ENCODE results near the gene SPCS2. TPM values are rescaled to one million over a fixed set of nuclear protein-coding genes. Genes with fewer than 3 reads are reported as not detected.

The SPCS2 gene
- total RNA-seq, 1 donor from 2014 or later = 186 TPM

GRCh38 chr11:75001686-75002085 is 52.6 kb downstream of the SPCS2 start:
- DNase-seq (ENCODE audit: low read depth, low spot score) = no peak
- Mint-ChIP-seq H3K4me1 (no peaks in the 10 kb centered on the region), H3K27me3 (ENCODE audit: low read depth) (no peaks in the 10 kb centered on the region), H3K9me3 (no peaks in the 10 kb centered on the region), H3K4me3 (no peak overlapping the region), H3K36me3 (ENCODE audit: low read depth) (peaks cover 7% of the 10 kb centered on the region), H3K27ac (ENCODE audit: unreplicated experiment) (no peak overlapping the region)
- no peak for TF ChIP-seq CTCF (conservative IDR thresholded peaks at IDR 0.05)

- no peaks in the 10 kb centered on the region for H3K27me3 Mint-ChIP-seq (ENCODE audit: low read depth)
- H3K9me3 Mint-ChIP-seq = no peaks in the 10 kb centered on the region
- TF ChIP-seq CTCF (conservative IDR thresholded peaks at IDR 0.05) = no peak
- peaks cover 9% of the 10 kb centered on the region for H3K36me3 Mint-ChIP-seq (ENCODE audit: low read depth)
- no peak overlapping the region for H3K4me3 Mint-ChIP-seq
- H3K4me1 Mint-ChIP-seq = no peaks in the 10 kb centered on the region
- no peak overlapping the region for H3K27ac Mint-ChIP-seq (ENCODE audit: unreplicated experiment)
- no peak for DNase-seq (ENCODE audit: low read depth, low spot score)
Measured at GRCh38 chr11:75002516-75002915, 53.5 kb downstream of the SPCS2 start.

GRCh38 chr11:75004215-75004614 is 55.1 kb downstream of the SPCS2 start:
- no peak for TF ChIP-seq CTCF (conservative IDR thresholded peaks at IDR 0.05)
- H3K4me3 Mint-ChIP-seq = no peak overlapping the region
- peaks cover 14% of the 10 kb centered on the region for H3K36me3 Mint-ChIP-seq (ENCODE audit: low read depth)
- H3K4me1 Mint-ChIP-seq = no peaks in the 10 kb centered on the region
- no peaks in the 10 kb centered on the region for H3K9me3 Mint-ChIP-seq
- no peak overlapping the region for H3K27ac Mint-ChIP-seq (ENCODE audit: unreplicated experiment)
- no peaks in the 10 kb centered on the region for H3K27me3 Mint-ChIP-seq (ENCODE audit: low read depth)
- no peak for DNase-seq (ENCODE audit: low read depth, low spot score)

- H3K36me3 Mint-ChIP-seq (ENCODE audit: low read depth) = peaks cover 16% of the 10 kb centered on the region
- no peak overlapping the region for H3K4me3 Mint-ChIP-seq
- no peaks in the 10 kb centered on the region for H3K9me3 Mint-ChIP-seq
- TF ChIP-seq CTCF (conservative IDR thresholded peaks at IDR 0.05) = no peak
- no peak overlapping the region for H3K27ac Mint-ChIP-seq (ENCODE audit: unreplicated experiment)
- no peaks in the 10 kb centered on the region for H3K27me3 Mint-ChIP-seq (ENCODE audit: low read depth)
- no peak for DNase-seq (ENCODE audit: low read depth, low spot score)
- no peaks in the 10 kb centered on the region for H3K4me1 Mint-ChIP-seq
Measured at GRCh38 chr11:75011357-75011756, 62.3 kb downstream of the SPCS2 start.

- Mint-ChIP-seq H3K4me1 (no peaks in the 10 kb centered on the region), H3K4me3 (no peak overlapping the region), H3K9me3 (no peaks in the 10 kb centered on the region), H3K27ac (ENCODE audit: unreplicated experiment) (no peak overlapping the region), H3K36me3 (ENCODE audit: low read depth) (peaks cover 19% of the 10 kb centered on the region), H3K27me3 (ENCODE audit: low read depth) (no peaks in the 10 kb centered on the region)
- DNase-seq (ENCODE audit: low read depth, low spot score) = no peak
- no peak for TF ChIP-seq CTCF (conservative IDR thresholded peaks at IDR 0.05)
Measured at GRCh38 chr11:75011872-75012271, 62.8 kb downstream of the SPCS2 start.

GRCh38 chr11:75013051-75013450 is 64.0 kb downstream of the SPCS2 start:
- no peak for TF ChIP-seq CTCF (conservative IDR thresholded peaks at IDR 0.05)
- DNase-seq (ENCODE audit: low read depth, low spot score) = no peak
- H3K27ac Mint-ChIP-seq (ENCODE audit: unreplicated experiment) = no peak overlapping the region
- H3K4me1 Mint-ChIP-seq = no peaks in the 10 kb centered on the region
- no peaks in the 10 kb centered on the region for H3K9me3 Mint-ChIP-seq
- H3K36me3 Mint-ChIP-seq (ENCODE audit: low read depth) = peaks cover 16% of the 10 kb centered on the region
- no peak overlapping the region for H3K4me3 Mint-ChIP-seq
- H3K27me3 Mint-ChIP-seq (ENCODE audit: low read depth) = no peaks in the 10 kb centered on the region
